Colon (tissue), 2 donors: ENCODE measurements around the gene MICAL2.

Source experiments
- FAIRE-seq: peaks from 2 replicates; lab custom pipeline; 2012; peaks lifted over from hg19 to GRCh38; lab: Jason Lieb, UNC
- donor health status: control.
- donor health status: control.

MICAL2 gene

DNA sequence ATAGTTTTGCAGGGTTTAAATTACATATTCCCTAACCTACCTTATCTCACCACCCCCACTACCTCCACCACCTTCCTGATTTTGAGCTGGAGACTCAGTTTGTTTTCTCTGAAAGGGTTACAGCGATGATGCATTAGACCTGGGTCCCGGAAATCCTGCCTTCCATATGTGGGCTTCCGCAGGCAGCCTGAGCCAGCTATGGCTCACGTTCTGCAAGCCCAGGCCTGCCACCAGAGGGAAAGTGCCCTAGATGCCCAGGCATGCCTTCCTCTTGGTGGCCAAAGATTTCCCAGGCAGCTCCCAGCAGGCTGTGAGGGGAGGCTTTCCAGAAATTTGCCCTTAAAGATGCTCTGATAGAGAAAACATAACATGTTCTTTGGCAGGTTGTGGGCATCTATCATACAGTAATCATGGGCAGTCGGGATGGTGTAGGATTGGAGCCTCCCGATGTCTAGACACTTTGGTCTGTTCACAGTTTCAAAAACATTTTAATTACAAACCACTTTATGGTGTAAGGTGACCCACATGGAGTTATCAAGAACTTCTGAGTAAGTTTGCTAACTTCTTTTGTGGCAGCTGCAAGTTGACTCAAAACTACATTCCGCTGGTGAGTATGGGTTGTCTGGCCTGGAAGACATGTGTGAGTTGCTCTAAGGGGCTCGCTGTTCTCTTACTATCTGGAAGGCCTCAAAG, 79.3 kb downstream of the MICAL2 start:
- FAIRE-seq, result no peak

DNA sequence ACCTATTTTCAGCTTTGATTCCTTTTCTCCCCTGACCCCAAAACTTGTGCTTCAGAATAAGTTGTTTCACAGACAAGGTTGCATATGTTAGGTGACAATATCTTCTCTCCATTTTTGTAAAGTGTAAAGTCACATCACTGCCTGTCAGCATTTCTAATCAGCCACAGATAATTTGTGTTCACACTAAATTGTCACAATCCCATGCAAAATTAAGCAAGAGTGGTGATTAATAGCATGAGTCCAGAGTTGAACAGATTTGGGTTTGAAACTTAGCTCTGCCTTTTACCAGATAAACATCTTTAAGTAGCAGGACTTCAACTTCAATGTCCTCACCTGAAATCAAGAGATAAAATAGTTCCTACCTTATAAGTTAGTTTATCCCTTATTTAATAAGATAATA, 80.1 kb downstream of the MICAL2 start:
- FAIRE-seq, result no peak

DNA sequence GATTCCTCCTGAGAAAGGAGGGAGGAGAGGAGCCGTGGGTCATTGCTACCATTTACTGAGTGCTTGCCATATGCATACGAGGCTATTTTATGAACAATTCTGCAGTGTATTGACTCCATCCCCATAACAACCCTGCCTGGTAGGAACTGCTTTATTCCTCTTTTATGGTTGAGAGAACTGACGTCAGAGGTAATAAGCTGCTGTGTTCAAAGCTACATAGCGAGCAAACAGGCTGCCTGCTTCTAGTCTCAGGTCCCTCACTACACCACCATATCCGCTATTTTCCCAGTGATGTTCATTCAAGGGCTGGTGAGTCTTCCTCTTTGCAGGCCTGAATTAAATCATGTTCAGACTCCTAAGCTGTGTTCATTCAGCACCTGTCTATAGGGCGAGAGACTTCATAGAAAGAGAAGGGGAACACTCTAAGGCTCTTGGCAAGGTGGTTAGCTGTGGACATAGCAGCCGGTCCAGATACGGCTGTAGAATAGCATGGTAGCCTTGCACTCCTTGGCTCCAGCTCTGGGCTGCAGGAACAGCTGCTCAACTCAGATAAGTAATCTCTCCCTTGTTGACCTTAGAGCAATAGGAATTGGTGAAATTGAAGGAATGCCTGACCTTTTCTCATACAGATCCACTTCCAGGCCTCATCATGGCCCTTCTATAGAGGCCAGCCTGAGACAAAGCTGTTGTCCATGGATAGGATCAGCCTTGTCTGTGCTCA, 82.6 kb downstream of the MICAL2 start:
- FAIRE-seq, result no peak

DNA sequence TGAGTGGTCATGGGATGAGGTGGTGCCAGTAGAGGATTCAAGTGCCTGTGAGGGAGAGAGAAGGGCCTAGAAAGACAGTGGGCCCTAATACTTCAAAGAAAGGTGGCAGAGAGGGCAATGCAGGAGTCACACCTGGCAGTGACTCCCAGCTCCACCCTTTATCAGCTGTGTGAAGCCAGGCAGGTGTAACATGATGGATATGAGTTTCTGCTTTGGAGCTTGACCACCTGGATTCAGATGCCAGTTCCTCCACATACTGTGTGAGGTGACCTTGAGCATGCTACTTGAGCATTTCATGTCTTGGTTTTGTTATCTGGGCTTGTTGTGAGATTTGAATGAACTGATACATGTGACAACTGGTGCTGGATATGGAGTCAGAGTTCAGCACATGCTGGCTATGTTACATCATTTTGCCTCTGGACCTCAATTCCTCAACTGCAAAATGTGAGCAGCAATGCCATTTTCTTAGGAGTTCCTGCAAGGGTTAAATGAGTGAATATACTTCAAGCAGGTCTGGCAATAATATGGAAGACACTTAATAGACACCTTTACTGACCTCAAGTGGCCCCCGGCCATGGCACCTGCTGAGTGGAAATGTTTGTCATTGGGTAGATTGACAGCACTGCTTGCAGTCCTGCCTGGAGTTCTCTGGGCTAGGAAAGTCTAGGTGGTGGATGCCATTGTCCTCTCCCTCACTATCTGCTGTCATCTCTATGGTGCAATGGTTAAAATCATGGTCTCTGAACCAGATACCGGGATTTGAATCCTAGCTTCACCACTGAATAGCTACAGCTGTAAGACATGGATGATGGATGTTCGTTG, 83.3 kb downstream of the MICAL2 start:
- FAIRE-seq, result no peak

DNA sequence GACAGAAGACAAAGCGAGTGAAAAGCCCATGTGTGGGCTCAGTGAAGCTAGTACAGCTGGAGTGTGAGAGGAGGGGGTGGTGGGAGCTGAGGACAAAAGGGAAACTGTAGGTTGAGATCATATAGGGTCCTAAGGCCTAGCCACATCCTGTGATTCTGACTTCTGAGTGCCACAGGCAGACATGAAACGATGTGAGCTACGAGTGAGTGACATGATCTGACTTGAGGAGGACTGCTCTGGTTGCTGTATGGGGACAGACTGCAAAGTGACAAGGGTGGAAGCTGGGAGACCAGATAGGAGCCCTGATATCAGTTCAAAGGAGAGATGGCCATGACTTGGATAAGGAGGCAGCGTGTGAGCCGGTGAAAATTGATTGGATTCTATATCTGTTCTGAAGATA, 85.4 kb downstream of the MICAL2 start:
- no peak for FAIRE-seq

DNA sequence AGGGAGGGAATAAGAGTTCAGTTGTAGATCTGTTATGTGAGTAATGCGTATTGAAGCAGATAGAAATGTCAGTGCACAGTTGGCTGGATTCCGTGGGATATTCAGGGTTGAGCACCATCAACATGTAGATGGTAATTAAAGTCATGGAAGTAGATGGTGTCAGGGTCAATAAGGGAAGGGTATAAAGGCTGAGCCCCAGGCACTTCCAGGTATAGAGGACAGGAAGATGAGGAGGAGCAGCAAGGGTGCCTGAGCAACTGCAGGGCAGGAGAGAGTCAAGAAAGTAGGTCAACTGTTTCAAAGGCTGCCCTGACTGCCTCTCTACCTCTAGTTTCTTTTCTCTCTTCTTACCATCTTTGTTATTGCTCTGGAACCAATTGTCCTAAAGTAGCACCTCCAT, 85.9 kb downstream of the MICAL2 start:
- FAIRE-seq, result no peak

DNA sequence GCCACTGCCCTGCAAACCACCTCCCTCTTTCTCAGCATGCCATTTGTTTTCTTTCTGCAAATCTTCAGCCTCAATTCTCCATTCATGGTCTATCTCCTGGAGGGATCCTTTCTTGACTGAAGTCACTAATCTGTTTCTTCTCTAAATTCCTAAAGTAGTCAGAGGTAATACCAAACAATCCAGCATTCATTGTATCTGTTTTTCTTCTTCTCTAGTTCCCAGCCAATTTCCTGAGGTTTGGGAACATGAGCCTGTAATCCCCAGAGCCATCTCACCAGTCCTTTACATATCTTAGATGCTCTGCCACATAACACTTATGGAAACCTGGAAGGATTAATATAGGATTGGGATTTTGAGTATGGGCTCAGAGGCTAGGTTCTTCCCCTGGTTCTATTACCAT, 86.5 kb downstream of the MICAL2 start:
- FAIRE-seq, result no peak

DNA sequence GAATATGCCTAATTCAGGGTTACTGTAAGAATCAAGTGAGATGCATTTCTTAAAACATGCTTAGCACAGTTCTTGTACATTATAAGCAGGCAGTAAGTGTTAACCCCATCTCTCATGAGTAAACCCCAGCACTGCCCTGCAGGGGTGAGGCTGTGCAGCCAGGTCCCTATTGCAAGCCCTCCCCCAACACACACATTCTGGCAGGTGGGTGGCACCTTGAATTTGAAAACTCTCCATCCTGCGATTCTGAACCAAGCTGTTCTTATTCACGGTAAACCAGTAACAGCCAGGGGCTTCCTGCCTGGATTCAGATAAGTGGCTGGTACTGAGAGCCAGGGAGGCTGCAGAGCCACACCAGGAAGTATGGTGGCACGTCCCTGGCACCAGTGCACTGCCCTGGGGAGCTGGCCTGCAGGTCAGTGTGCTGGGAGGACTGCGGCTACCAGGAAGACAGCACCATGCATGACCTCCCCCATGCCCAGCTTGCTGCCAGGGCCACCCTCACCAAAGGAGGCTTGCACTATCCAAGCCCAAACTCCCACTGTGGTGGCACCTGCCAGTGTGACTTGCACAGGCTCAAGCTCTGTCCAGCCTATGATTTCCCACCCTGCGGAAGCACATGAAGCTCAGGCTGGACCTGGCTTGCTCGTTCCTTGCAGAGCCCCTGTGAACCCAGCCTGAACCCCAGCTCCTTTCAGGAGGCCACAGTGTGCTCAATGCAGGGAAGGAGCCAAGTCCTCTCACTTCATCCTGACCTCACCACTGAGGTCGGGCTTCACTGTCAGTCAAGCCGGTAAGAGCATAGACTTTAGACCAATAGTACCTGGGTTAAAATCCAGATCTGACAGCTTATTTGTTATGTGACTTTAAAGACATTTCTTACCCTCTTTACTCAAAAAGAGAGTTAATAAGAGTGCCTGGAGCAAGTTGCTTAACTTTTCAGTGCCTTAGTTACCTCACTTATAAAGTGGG, 88.1 kb downstream of the MICAL2 start:
- no peak for FAIRE-seq

DNA sequence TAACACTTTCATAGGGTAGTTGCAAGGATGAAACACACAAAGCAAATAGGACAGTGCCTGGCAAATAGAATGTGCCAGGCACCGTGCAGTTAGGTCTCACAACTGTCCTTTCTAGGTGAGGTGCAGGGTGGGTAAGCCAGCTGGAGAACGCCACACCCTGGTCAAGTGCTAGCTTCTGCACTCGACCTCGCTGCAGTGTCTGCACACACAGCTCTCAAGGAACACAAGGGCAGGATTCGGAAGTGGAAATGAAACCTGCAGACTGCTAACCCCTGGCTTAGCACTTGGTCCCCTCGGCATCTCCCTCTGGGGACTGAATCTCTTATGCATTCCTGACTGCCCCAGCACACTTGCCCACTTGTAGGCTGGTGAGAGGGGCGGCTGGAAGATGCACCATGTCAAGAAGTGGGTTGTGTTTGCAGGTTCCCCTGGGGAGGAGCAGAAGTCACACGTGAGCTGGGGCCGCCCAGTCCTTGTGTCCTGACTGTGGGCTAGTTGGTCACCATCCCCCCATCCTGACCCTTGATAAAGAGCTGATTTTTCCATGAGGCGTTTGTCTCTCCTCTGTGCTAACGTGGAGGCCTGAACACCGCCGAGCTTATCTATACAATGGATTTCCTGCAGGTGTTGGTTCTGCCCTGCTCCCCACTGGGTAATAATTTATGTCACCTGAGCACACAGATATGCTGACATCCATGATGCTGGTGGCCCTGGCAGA, 89.0 kb downstream of the MICAL2 start:
- no peak for FAIRE-seq

DNA sequence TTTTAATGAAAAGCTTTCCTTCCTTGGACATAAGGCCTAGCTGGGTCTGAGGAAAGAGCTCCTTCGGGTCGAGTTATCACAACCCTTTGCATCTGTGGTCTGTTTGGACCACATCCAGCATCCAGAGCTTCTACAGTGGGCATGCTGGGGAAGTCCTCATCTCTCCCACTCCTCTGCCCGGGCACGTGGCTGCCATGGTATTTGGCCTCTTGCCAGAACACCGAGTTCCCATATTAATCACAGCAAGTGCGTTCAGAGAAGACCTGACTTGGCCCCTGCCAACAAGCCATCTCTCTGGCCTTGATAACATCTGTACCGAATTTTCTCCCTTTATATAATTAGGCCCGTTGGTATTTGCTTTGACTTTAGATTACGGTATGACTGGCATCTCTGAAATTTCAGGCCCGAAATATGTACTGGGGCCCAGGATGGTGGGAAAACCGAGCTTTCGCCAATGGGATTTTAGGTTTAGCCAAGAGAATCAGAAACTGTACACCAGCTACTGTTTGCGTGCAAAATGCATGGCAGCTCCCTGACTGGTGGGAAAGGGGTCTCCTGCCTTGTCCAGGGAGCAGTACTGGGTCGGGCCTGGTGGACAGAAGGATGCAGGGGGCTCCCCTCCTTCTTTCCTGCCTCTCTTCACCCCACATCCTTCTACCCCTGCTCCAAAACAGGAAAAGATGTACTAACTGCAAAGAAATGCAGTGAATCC, 90.0 kb downstream of the MICAL2 start:
- FAIRE-seq, result no peak

DNA sequence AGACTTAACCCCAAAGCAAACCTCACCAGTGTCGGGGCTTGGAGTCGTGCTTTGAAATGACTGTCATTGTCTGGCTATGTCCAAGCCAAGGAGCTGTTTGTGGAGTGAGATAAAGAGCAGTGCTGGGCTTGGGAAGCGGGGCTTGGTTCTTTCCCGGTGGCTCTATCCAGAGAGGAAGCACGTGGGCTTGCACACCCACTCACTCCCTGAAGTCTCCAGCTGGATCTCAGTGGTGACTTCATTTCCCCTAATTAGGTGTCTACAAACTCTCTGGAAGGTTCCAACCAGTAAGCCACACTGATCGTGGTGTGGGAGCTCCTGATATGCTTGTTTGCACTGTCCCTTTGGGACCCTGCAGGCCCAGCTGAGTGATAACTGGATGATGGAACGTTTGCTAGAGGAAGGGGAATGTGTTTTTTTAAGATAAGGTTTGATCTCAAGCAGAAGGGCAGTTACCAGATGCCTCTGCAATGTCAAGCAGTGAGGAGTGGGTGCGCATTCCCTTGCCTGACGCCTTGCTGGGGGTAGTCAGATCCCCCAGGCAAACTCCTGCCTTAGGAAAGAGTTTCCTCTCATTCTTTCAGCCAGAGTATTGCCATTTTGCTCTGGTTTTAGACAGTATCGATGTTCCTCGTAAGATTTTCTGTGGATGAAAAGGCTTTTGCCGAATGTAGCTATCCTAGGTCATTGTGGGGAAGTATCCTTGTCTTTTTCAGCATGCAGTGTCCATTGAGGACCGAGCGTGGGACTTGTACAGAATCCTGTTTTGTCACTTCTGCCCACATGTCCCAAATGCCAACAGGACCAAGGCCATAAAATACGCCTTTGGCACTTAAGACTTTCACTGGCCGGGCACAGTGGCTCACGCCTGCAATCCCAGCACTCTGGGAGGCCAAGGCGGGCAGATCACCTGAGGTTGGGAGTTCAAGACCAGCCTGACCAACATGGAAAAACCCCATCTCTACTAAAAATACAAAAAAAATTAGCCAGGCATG, 90.9 kb downstream of the MICAL2 start:
- FAIRE-seq, result no peak

DNA sequence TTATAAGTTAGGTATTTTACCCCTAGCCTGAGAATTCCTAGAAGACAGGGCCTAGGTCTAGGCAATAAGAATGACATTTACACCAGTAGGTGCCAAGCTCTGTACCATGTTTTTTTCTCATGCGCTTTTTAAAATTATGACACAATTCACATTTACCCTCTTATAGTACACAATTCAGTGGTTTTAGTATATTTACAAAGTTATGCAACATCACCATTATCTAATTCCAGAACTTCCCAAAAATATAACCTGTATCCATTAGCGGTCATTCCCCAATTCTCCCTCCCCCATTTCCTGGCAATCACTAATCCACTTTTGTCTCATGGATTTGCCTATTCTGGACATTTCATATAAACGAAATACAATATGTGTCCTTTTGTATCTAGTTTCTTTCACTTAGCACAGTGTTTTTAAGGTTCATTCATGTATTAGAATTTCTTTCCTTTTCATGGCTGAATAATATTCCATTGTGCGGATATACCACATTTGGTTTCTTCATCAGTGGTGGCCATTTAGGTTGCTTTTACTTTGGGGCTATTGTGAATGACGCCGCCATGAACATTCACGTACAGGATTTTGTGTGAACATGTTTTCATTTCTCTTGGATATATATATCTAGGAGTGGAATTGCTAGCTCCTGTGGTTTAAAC, 92.4 kb downstream of the MICAL2 start:
- FAIRE-seq, result no peak

DNA sequence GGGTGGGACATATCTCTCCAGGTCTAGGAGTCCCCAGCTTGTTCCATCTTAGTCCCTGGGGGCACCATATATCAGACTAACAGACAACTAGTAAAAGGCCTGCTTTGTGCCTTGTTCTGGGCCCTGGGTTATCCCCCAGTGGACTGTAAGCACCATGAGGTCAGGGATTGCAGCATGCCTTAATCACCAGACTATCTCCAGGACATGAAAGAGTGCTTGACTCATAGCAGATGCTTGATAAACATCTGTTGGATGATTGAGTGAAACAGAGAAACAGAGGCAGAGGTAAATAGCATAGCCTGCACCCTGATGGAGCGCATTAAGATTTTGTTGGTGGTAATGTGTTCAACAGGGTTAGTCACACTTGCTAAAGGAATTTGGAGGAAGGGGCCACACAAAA, 94.1 kb downstream of the MICAL2 start:
- no peak for FAIRE-seq

DNA sequence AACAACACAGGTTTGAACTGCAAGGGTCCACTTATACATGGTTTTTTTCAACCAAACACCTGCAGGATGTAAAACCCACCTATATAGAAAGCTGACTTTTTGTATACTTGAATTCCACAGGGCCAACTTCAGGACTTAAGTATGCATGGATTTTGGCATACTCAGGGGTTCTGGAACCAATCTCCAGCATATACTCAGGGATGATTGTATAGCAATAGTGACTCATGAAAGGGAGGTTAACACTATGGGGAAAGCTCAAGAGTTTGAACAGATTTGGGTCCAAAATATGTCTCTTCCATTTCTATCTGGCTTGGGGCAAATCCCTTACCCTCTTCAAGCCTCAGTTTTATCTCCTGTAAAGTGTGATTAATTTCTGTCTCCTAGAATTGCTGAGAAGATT, 94.9 kb downstream of the MICAL2 start:
- FAIRE-seq, result no peak

DNA sequence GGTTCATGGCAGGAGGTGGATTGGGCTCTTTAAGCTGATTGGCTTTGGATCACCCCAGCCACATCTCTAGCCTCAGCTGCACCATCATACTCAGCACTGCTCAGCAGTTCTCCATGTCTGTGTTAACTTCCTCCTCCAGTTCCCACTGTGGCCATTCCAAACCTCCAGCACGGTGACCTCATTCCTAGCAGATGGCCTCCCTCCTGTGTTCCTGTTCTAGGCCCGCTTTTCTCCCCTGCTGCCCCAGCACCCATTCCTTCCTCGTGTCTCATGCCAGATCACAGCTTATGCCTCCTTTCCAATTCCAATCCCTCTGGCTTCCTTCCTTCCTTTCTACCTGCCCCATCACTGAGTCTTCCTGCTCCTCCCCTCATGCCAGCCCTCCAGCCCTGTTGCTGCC, 96.1 kb downstream of the MICAL2 start:
- FAIRE-seq, result no peak

DNA sequence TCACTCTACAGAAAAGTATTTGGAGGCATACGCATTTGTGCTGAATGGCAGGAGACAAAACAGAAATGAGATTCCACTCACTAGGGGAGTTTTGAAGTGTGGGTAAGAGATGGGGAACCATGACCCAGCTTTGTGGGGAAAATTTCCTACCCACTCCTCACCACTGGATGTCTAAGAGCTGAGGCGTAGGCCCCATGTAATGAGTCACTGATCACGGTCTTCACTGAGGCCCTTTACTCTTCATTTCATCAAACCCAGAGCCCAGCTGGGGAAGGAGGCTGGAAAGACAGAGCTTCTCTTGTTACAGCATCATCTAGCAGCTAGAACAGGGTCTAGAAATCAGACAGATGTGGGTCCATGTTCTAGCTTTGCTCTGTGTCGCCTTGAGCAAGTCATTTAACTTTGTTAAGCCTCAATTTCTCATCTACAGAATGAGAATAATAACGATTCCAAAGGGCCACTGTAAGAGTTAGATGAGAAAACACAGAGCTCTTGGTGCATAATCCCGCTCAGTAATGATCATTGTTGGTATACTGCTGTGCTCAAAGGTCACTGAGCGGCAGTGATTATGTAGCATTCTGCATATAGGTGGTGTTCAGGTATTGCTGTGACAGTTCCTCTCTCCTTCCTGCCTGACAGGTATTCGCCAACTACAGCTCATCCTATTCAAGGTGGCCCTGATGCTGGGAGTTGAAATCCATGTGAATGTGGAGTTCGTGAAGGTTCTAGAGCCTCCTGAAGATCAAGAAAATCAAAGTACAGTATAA, 97.2 kb downstream of the MICAL2 start:
- FAIRE-seq, result no peak

DNA sequence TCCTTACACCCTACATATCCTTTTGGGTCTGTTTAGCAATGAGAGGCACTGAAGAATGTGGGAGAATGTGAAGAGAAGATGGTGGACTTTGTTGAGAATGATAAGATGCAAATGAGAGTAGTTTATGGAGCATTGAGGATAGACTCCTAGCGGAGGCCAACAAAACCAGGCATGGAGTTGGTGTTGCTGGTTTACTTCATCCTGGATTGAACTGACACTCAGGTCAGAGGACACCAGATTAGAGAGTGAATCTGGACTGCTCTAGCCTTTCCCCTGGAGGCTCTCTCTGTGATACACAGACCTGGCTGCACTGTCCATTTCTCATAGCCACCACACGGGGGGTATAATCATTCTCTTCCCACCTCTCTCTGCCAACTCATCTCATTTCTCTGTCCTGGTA, 98.7 kb downstream of the MICAL2 start:
- no peak for FAIRE-seq

DNA sequence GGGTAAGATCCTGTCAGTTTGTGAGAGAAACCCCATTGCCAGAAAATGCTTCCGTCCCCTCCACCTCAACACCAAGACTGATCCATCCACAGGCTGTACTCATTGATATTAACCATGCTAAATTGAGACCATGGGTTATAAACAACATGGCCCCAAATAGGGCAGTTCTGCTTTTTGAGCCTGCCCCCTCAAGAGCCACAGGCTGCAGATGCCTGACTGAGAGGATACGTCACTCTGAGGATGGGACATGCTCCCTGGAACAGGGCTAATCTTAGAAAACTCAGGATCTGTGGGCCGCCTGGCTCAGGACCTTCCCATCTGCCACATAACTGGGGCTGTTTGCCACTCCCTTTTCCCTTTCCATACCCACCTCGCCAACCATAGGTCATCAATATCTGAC, 99.8 kb downstream of the MICAL2 start:
- FAIRE-seq, result no peak
